HUES64 (cell line): ENCODE data around the gene CLDN3.
"Not testable (repeated sequence)": the region's sequence is repeated elsewhere in the genome, so short reads cannot be mapped to it uniquely, and the experiment has no call there.

Source experiments
- H3K27ac ChIP-seq: 2 replicates; pipeline ENCODE4 v1.7.0; 2013; ENCODE audit warnings: low read depth, low read length, inconsistent platforms
- H3K27me3 ChIP-seq: 2 replicates; pipeline ENCODE4 v1.6.1; 2013; ENCODE audit warnings: mild to moderate bottlenecking, low read length; ENCODE audit not compliant: insufficient read depth
- H3K36me3 ChIP-seq: 2 replicates; pipeline ENCODE4 v1.6.1; 2013; ENCODE audit warnings: mild to moderate bottlenecking, low read length; ENCODE audit not compliant: insufficient read depth
- H3K4me1 ChIP-seq: 2 replicates; pipeline ENCODE4 v1.6.1; 2013; ENCODE audit warnings: mild to moderate bottlenecking, low read length, moderate library complexity; ENCODE audit not compliant: insufficient read depth
- H3K4me3 ChIP-seq: 2 replicates; pipeline ENCODE4 v1.5.1; 2013; ENCODE audit warnings: mild to moderate bottlenecking, low read length, moderate library complexity
- H3K9ac ChIP-seq: 2 replicates; pipeline ENCODE4 v1.6.1; 2013; ENCODE audit warnings: mild to moderate bottlenecking, low read depth, low read length
- H3K9me3 ChIP-seq: 2 replicates; pipeline ENCODE4 v1.6.1; 2013; ENCODE audit warnings: low read depth, low read length; ENCODE audit not compliant: insufficient read depth
- WGBS: fragments of 150-250, 120-280 bp; methylation state at CpG from one replicate; pipeline ENCODE4 v1.1.7; 2013; ENCODE audit warnings: missing lambda C conversion rate; 5-methylcytosine and 5-hydroxymethylcytosine counted together

CLDN3 gene

GRCh38 chr7:73735528-73735905 lies 34.6 kb downstream of the CLDN3 start:
- peaks cover 3% of the 10 kb centered on the region for H3K4me1 ChIP-seq
- no peak overlapping the region for H3K4me3 ChIP-seq
- no peaks in the 10 kb centered on the region for H3K9me3 ChIP-seq
- peaks cover 15% of the 10 kb centered on the region for H3K36me3 ChIP-seq
- peaks cover 4% of the 10 kb centered on the region; the same call in 1 of the 2 replicates for H3K27me3 ChIP-seq
- WGBS = 95% methylated on average over 8 of the region's 8 CpGs
- no peak overlapping the region; the same call in 1 of the 2 replicates for H3K27ac ChIP-seq
- H3K9ac ChIP-seq = no peak overlapping the region

GRCh38 chr7:73734619-73735527 lies 35.2 kb downstream of the CLDN3 start:
- H3K27me3 ChIP-seq = no peaks in the 10 kb centered on the region; the same call in 1 of the 2 replicates
- peaks cover 15% of the 10 kb centered on the region for H3K36me3 ChIP-seq
- H3K4me3 ChIP-seq = no peak overlapping the region
- 73% methylated on average over 16 of the region's 16 CpGs for WGBS
- no peaks in the 10 kb centered on the region for H3K9me3 ChIP-seq
- H3K9ac ChIP-seq = no peak overlapping the region
- H3K4me1 ChIP-seq = no peaks in the 10 kb centered on the region
- peak overlapping the region; percentile 1; the same call in 1 of the 2 replicates for H3K27ac ChIP-seq

GRCh38 chr7:73732397-73732796 lies 37.7 kb downstream of the CLDN3 start:
- Histone ChIP-seq H3K27me3 (no peaks in the 10 kb centered on the region), H3K4me3 (no peak overlapping the region), H3K27ac (no peak overlapping the region), H3K36me3 (peaks cover 15% of the 10 kb centered on the region), H3K4me1 (no peaks in the 10 kb centered on the region), H3K9me3 (no peaks in the 10 kb centered on the region), H3K9ac (no peak overlapping the region)
- WGBS = 97% methylated on average over 2 of the region's 2 CpGs

- H3K27ac ChIP-seq = no peak overlapping the region
- H3K27me3 ChIP-seq = no peaks in the 10 kb centered on the region
- 60% methylated on average over 3 of the region's 3 CpGs for WGBS
Observed at GRCh38 chr7:73730485-73730884, 39.6 kb downstream of the CLDN3 start.

GRCh38 chr7:73728551-73728950 lies 41.5 kb downstream of the CLDN3 start:
- Histone ChIP-seq H3K9ac (no peak overlapping the region), H3K4me3 (no peak overlapping the region), H3K27ac (no peak overlapping the region), H3K4me1 (no peaks in the 10 kb centered on the region), H3K36me3 (no peaks in the 10 kb centered on the region), H3K27me3 (no peaks in the 10 kb centered on the region), H3K9me3 (no peaks in the 10 kb centered on the region)
- WGBS = 82% methylated on average over 5 of the region's 5 CpGs

More at GRCh38 chr7:73730485-73730884, 39.6 kb downstream of the CLDN3 start:
- no peak overlapping the region for H3K9ac ChIP-seq
- H3K4me3 ChIP-seq = no peak overlapping the region
- no peaks in the 10 kb centered on the region for H3K9me3 ChIP-seq
- no peaks in the 10 kb centered on the region for H3K36me3 ChIP-seq
- no peaks in the 10 kb centered on the region for H3K4me1 ChIP-seq

- H3K4me1 ChIP-seq = no peaks in the 10 kb centered on the region
Observed at GRCh38 chr7:73727952-73728351, 42.1 kb downstream of the CLDN3 start.

GRCh38 chr7:73726083-73726466 lies 44.0 kb downstream of the CLDN3 start:
- Histone ChIP-seq H3K36me3 (no peaks in the 10 kb centered on the region), H3K9ac (no peak overlapping the region), H3K27me3 (no peaks in the 10 kb centered on the region), H3K4me1 (no peaks in the 10 kb centered on the region), H3K4me3 (no peak overlapping the region), H3K9me3 (no peaks in the 10 kb centered on the region), H3K27ac (no peak overlapping the region)
- 94% methylated on average over 1 of the region's 1 CpG for WGBS

More at GRCh38 chr7:73727952-73728351, 42.1 kb downstream of the CLDN3 start:
- H3K27me3 ChIP-seq = no peaks in the 10 kb centered on the region
- H3K27ac ChIP-seq = no peak overlapping the region
- no peak overlapping the region for H3K4me3 ChIP-seq
- H3K9me3 ChIP-seq = no peaks in the 10 kb centered on the region
- H3K9ac ChIP-seq = no peak overlapping the region
- H3K36me3 ChIP-seq = no peaks in the 10 kb centered on the region
- WGBS = 58% methylated on average over 3 of the region's 3 CpGs

GRCh38 chr7:73723813-73724212 lies 46.3 kb downstream of the CLDN3 start:
- no peak overlapping the region for H3K27ac ChIP-seq
- H3K9ac ChIP-seq = no peak overlapping the region
- H3K27me3 ChIP-seq = peaks cover 14% of the 10 kb centered on the region
- no peaks in the 10 kb centered on the region for H3K9me3 ChIP-seq
- no peaks in the 10 kb centered on the region for H3K36me3 ChIP-seq
- no peaks in the 10 kb centered on the region for H3K4me1 ChIP-seq
- WGBS = 92% methylated on average over 2 of the region's 3 CpGs
- no peak overlapping the region for H3K4me3 ChIP-seq

GRCh38 chr7:73722785-73723184 lies 47.3 kb downstream of the CLDN3 start:
- H3K4me1 ChIP-seq = no peaks in the 10 kb centered on the region
- no peak overlapping the region for H3K27ac ChIP-seq
- H3K27me3 ChIP-seq = peaks cover 24% of the 10 kb centered on the region
- H3K4me3 ChIP-seq = no peak overlapping the region
- no peaks in the 10 kb centered on the region for H3K9me3 ChIP-seq
- 85% methylated on average over 6 of the region's 6 CpGs for WGBS
- H3K36me3 ChIP-seq = no peaks in the 10 kb centered on the region
- H3K9ac ChIP-seq = no peak overlapping the region

GRCh38 chr7:73722182-73722581 lies 47.9 kb downstream of the CLDN3 start:
- H3K9ac ChIP-seq, H3K4me1 ChIP-seq, H3K9me3 ChIP-seq, H3K4me3 ChIP-seq, H3K27ac ChIP-seq, H3K36me3 ChIP-seq: not testable (repeated sequence)
- 84% methylated on average over 4 of the region's 4 CpGs for WGBS
- peaks cover 24% of the 10 kb centered on the region for H3K27me3 ChIP-seq

- WGBS = 91% methylated on average over 3 of the region's 3 CpGs
- Histone ChIP-seq H3K27me3 (peaks cover 24% of the 10 kb centered on the region), H3K4me1 (no peaks in the 10 kb centered on the region), H3K36me3 (no peaks in the 10 kb centered on the region), H3K9me3 (no peaks in the 10 kb centered on the region), H3K27ac (no peak overlapping the region), H3K9ac (no peak overlapping the region), H3K4me3 (no peak overlapping the region)
Observed at GRCh38 chr7:73721377-73721817, 48.7 kb downstream of the CLDN3 start.
